Measurements from ENCODE around the gene NIM1K.
"Not testable (repeated sequence)": the region's sequence is repeated elsewhere in the genome, so short reads cannot be mapped to it uniquely, and the experiment has no call there.

NIM1K gene

GRCh38 chr5:43325624-43326023 is 133.6 kb downstream of the NIM1K start:
- H3K9me3 ChIP-seq (ENCODE audit: control insufficient read depth, insufficient read depth, low read length); DNase-seq (ENCODE audit: low read depth, low spot score); H3K27ac ChIP-seq (ENCODE audit: low read length); H3K4me1 ChIP-seq (ENCODE audit: control insufficient read depth, insufficient read depth, low read length); H3K36me3 ChIP-seq (ENCODE audit: control insufficient read depth, insufficient read depth, low read length); H3K4me3 ChIP-seq (ENCODE audit: low read length); H3K27me3 ChIP-seq (ENCODE audit: control insufficient read depth, insufficient read depth, low read length): not testable (repeated sequence)

Data from iPS DF 6.9 (cell line).